B cell (primary cell): ENCODE results near the gene FAM117B.

Experiments
- CTCF ChIP-seq: fragments of 200-600 bp; IDR thresholded peaks from one replicate; pipeline ENCODE4 v1.8.0; 2022; ENCODE audit warnings: antibody characterized with exemption, mild to moderate bottlenecking
- EZH2 ChIP-seq: IDR thresholded peaks from 2 replicates; pipeline ENCODE4 v1.6.1; 2012; ENCODE audit warnings: borderline replicate concordance, low read depth, mild to moderate bottlenecking, moderate library complexity, low read length; ENCODE audit not compliant: insufficient read depth, poor library complexity, severe bottlenecking

- TF ChIP-seq CTCF (no peak), EZH2 (no peak)
These were observed 17.4 kb downstream of the FAM117B start for GRCh38 chr2:202652119-202652518.
